GM19025 (cell line): ENCODE data around the gene CLCF1.

Source experiments
- ATAC-seq: cut with Tn5 transposase; IDR thresholded peaks from one replicate; pipeline ENCODE4 v1.9.1; 2021; ENCODE audit warnings: mild to moderate bottlenecking, low read depth, moderate library complexity; ENCODE audit not compliant: unreplicated experiment

The CLCF1 gene

DNA sequence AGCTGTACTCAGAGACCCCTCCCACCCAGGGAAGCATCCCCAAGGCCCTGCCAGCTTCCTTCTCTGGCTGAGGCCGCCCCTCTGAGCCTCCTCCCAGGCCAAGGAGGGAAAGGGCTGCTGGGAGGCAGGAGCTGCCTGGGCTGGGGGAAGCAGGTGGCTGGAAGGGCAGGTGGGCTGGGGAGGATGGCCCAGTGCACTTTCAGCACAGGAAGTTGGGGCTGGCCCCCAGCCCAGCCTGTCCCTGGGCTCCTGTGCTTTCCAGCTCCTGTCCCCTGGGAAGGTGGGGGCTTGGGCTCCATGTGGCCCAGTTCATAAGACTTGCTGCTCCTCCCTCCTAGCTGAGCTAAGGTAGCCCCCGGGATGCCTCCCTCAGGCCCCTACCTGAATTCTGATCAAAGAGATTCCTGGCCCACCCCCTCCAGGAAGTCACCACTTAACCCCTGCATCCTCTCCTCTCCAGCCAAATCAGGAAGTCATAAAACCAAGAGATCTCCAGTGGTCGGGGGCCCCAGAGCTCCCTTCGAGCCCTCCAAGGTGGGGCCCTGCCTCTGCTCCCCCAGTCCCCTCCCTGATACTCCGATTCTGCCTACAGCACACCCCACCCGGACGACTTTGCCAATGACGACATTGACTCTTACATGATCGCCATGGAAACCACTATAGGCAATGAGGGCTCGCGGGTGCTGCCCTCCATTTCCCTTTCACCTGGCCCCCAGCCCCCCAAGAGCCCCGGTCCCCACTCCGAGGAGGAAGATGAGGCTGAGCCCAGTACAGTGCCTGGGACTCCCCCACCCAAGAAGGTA, 23.4 kb upstream of the CLCF1 start:
- no peak for ATAC-seq

GRCh38 chr11:67396259-67396581, 22.8 kb upstream of the CLCF1 start:
- no peak for ATAC-seq

DNA sequence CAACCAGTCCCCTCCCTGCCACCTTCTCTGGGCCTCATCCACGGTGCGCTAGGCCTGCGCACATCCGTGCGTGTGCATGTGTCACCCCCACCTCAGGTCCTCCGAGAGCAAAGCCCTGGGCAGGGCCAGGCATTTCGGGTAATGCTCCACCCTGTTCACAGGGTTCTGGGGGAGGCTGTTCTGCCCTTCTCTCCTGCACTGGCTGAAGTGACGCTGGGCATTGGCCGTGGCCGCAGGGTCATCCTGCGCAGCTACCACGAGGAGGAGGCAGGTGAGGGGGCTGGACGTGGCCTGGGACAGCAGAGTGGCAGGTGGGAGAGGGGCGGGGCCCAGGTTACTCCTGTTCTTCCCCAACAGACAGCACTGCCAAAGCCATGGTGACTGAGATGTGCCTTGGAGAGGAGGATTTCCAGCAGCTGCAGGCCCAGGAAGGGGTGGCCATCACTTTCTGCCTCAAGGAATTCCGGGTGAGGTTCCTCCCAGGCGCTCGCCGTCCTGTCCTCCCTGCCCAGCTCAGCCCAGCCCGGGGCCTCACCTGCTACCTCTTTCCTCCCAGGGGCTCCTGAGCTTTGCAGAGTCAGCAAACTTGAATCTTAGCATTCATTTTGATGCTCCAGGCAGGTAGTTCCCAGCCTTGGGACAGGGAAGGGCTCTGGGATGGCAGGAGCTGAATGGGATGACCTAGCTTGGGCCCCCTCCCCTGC, 22.3 kb upstream of the CLCF1 start:
- ATAC-seq = no peak

- no peak for ATAC-seq
Observed at GRCh38 chr11:67393990-67394389, 20.6 kb upstream of the CLCF1 start.

- ATAC-seq = no peak
Observed at GRCh38 chr11:67393437-67393836, 20.0 kb upstream of the CLCF1 start.

GRCh38 chr11:67392183-67392715, 18.9 kb upstream of the CLCF1 start:
- ATAC-seq = no peak

DNA sequence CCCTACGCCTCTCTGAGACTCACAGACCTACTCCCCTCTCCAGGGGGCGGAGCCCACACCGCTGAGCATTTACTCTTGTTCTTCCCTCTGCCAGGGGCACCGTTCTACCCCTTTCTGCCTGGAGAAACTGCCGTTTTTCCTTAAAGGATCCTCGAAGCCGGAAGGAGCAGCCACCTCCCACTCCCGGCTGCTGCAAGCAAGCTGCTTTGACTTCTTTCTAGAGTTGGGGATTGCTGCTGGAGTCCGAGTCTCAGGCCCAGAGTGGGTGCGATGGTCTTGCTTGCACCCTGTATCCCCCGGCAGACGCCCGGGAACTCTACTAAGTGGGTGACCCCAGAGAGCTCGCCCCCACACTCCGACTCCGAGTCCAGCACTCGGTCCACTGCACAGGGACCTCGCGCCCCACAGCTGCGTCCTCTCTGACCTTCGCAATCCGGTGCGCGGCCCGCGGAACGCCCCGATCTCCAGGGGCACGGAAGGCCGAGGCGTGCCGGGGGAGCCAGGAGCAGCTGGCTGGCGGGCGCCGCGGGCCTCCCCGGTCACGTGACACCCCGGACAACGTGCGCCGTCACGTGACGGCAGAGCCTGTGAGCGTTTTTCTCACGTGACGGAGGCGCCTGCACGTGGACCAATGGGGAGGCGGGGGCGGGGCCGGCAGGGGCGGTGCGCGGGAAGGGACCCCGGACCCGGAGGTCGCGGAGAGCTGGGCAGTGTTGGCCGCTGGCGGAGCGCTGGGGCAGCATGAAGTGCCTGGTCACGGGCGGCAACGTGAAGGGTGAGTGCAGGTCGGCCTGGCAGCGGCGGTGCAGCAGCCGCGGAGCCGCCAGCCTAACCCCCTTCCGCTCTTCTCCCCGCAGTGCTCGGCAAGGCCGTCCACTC, 18.1 kb upstream of the CLCF1 start, which contains the start of gene RAD9A:
RAD9A (plus strand) TSS at position 683 of the 879 bp plus-strand sequence; CDS start at position 742, 59 bp downstream.
- peak; percentile 61 for ATAC-seq

GRCh38 chr11:67390947-67391303, 17.5 kb upstream of the CLCF1 start:
- ATAC-seq = no peak

- no peak for ATAC-seq
Observed at GRCh38 chr11:67389477-67389876, 16.1 kb upstream of the CLCF1 start.

- ATAC-seq = no peak
Observed at GRCh38 chr11:67387518-67387917, 14.1 kb upstream of the CLCF1 start.

DNA sequence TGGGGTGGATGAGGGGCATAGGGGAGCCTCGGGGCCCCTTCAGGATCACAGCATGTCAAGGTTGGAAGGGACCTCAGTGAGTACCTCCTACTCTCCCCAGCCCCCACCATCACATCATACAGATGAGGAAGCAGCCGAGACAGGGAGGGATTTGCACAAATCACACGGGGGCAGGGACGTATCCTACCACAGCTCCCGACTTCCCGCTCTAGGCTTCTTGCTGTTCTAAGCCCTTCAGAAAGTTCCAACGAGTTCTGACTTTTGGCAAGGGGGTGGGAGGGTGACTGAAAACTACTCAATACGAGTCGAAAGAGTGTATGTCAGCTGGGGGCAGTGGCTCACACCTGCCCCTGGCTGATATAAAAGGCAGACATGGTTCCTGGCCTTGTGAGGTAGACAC, 13.7 kb upstream of the CLCF1 start:
- ATAC-seq = no peak

- no peak for ATAC-seq
Observed at GRCh38 chr11:67384851-67385366, 11.5 kb upstream of the CLCF1 start.

GRCh38 chr11:67382276-67383136, 9.1 kb upstream of the CLCF1 start:
- no peak for ATAC-seq

DNA sequence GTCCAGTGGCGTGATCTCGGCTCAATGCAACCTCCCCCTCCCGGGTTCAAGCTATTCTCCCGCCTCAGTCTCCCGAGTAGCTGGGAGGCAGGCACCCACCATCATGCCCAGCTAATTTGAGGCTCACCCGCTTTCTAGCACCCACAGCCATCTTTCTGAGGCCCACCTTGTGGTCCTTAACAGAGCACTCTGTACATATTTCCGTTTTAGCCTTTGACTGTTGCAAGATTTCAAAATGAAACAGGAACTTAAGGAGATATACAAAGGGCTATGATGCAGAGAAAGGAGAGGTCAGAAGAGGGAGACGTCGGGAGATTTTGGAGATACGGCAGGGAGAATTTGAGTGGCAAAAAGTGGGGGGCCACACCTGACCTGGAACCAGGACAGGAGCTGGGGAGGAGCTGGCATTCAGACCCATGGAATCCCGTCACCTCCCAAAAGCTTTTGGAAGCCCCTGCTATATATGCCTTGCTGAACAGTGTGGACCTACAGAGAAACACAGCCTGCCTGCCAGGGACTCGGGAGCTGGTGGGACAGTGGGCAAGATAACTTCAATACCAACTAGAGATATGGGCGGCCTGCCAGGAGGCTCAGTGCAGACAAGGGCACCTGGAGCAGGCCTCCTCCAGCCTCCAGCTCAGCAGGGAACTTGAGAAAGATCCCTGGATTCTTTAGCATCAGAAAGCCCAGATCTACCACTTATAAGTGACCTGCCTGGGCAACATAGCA, 8.0 kb upstream of the CLCF1 start:
- no peak for ATAC-seq

- ATAC-seq = no peak
Observed at GRCh38 chr11:67379061-67380058, 6.0 kb upstream of the CLCF1 start.

- no peak for ATAC-seq
Observed at GRCh38 chr11:67378544-67378943, 5.1 kb upstream of the CLCF1 start.

DNA sequence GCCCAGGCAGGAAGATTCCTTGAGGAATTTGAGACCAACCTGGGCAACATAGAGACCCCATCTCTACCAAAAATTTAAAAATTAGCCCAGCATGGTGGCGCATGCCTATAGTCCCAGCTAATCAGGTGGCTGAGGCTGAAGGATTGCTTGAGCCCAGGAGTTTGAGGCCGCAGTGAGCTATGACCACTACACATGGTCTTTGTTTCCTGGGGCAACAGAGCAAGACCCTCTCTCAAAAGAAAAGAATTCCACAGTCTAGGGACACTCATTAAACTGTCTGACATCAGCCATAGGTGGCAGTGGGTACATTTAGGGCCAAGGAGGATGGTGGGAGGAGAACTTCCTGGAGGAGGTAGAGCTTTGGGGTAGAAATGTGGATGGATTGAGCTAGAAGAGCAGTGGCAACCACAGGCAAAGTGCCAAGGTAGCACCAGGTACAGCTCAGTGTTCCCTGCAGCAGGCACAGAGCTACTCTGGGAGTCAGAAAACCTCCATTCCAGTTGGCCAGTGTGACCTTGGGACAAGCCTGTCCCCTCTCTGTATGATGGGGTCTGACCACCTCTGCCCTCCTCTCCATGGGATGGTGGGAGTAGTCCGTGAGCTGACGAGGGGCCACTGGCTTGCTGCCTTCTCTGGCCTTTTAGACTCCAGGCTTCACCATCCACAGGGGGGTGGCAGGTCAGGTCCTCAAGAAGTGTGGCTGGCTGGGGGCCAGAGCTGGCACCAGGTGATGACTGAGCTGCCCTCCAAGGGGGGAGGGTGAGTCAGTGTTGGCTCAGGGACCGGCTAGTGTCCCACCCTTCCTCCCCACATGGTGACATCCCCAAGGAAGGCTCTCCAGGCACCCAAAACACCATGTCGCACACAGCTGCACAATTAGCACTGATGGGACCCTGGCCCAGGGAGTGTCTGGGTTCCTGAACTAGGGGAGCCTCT, 3.7 kb upstream of the CLCF1 start:
- no peak for ATAC-seq
